HCT116 (cell line): ENCODE results near the gene TAOK3. TPM values are rescaled to one million over a fixed set of nuclear protein-coding genes. Genes with fewer than 3 reads are reported as not detected.

Source experiments
- ATAC-seq: fragments of 200-7000 bp; cut with Tn5 transposase; 2 replicates; pipeline ENCODE4 v1.9.1; 2020; ENCODE audit warnings: mild to moderate bottlenecking, moderate library complexity
- BruUV-seq: library from RNA; stranded (reverse); fragments of 400-500 nt; replicated peaks from 2 replicates; lab custom pipeline; 2021; lab: Mats Ljungman, UMichigan
- CTCF ChIA-PET: fragments of 300-600 bp; sonication (Branson Sonifier 250); formaldehyde crosslinking; loops from one replicate; lab custom pipeline; 2021; ENCODE audit warnings: antibody characterized with exemption; lab: Charles Lee
- POLR2A ChIA-PET: fragments of 300-600, 350-600 bp; sonication (Branson Sonifier 250); formaldehyde crosslinking; loops from one replicate; lab custom pipeline; 2021; ENCODE audit warnings: antibody characterized with exemption; lab: Charles Lee
- RAD21 ChIA-PET, 2 experiments: fragments of 300-600 bp; sonication (Branson Sonifier 250); formaldehyde crosslinking; loops; one replicate each; lab custom pipeline; 2023; ENCODE audit warnings: low total read pairs in 2 of 2; ENCODE audit not compliant: uncharacterized antibody in 2 of 2, unreplicated experiment in 2 of 2, low non-redundant PET in 1 of 2; lab: Charles Lee
- DNase-seq: peaks from one replicate; pipeline ENCODE4 v3.0.0-alpha.2; 2010; ENCODE audit warnings: low read depth, low spot score
- H2AFZ ChIP-seq: fragments of 200-600 bp; shearing (Covaris generic), sonication (generic); 2 replicates; pipeline ENCODE4 v1.6.1; 2017; ENCODE audit warnings: low read depth, mixed run types, mixed read lengths, antibody characterized with exemption, low read length; ENCODE audit not compliant: poor library complexity, severe bottlenecking
- H3K27ac ChIP-seq: 2 replicates; pipeline ENCODE4 v1.5.1; 2012; ENCODE audit warnings: low read depth, low read length
- H3K27me3 ChIP-seq: fragments of 200-600 bp; sonication (generic); 2 replicates; pipeline ENCODE4 v1.6.1; 2016; ENCODE audit warnings: mixed run types, low read length, mixed read lengths; ENCODE audit not compliant: insufficient read depth
- H3K36me3 ChIP-seq, 2 experiments: fragments of 200-500 bp in 1 of 2; fragments of 200-600 bp in 1 of 2; sonication (Bioruptor generic) in 1 of 2; sonication (generic) in 1 of 2; 2 replicates each; pipeline versions ENCODE4 v1.5.1 to v1.6.1; 2014 to 2016; ENCODE audit warnings: low read length in 2 of 2, inconsistent platforms in 1 of 2, mixed read lengths in 1 of 2, mixed run types in 1 of 2; ENCODE audit not compliant: insufficient read depth in 2 of 2, control insufficient read depth in 1 of 2
- H3K4me1 ChIP-seq, 2 experiments: fragments of 200-600 bp in 1 of 2; sonication (generic) in 1 of 2; 2 replicates each; pipeline versions ENCODE4 v1.5.1 to v1.6.1; 2012 to 2017; ENCODE audit warnings: low read length in 2 of 2, inconsistent platforms in 1 of 2, mild to moderate bottlenecking in 1 of 2, mixed read lengths in 1 of 2, mixed run types in 1 of 2, moderate library complexity in 1 of 2; ENCODE audit not compliant: insufficient read depth in 2 of 2, control insufficient read depth in 1 of 2
- H3K4me2 ChIP-seq: fragments of 200-600 bp; sonication (generic); 2 replicates; pipeline ENCODE4 v1.6.1; 2017; ENCODE audit warnings: mixed run types, low read length, mixed read lengths
- H3K4me3 ChIP-seq, 2 experiments: fragments of 200-600 bp in 1 of 2; sonication (generic) in 1 of 2; replicated peaks in 1 of 2; 2 replicates each; pipeline ENCODE4 v1.5.1; 2011 to 2016; ENCODE audit warnings: low read length in 2 of 2, control low read depth in 1 of 2, low read depth in 1 of 2, mild to moderate bottlenecking in 1 of 2, mixed read lengths in 1 of 2, mixed run types in 1 of 2
- H3K79me2 ChIP-seq: fragments of 200-600 bp; sonication (generic); 2 replicates; pipeline ENCODE4 v1.6.1; 2017; ENCODE audit warnings: mild to moderate bottlenecking, mixed run types, low read length, moderate library complexity, mixed read lengths; ENCODE audit not compliant: insufficient read depth
- H3K9ac ChIP-seq: fragments of 200-600 bp; sonication (generic); 2 replicates; pipeline ENCODE4 v1.6.1; 2016; ENCODE audit warnings: low read length, mixed read lengths
- H3K9me2 ChIP-seq: fragments of 200-600 bp; sonication (generic), shearing (Covaris generic); 2 replicates; pipeline ENCODE4 v1.6.1; 2017; ENCODE audit warnings: mixed run types, mild to moderate bottlenecking, moderate library complexity; ENCODE audit not compliant: insufficient read depth
- H3K9me3 ChIP-seq, 2 experiments: fragments of 200-500 bp in 1 of 2; fragments of 200-600 bp in 1 of 2; sonication (Bioruptor generic) in 1 of 2; sonication (generic) in 1 of 2; 2 replicates each; pipeline ENCODE4 v1.6.1; 2014 to 2017; ENCODE audit warnings: low read length in 2 of 2, mixed read lengths in 2 of 2, inconsistent platforms in 1 of 2, low read depth in 1 of 2, mild to moderate bottlenecking in 1 of 2, mixed run types in 1 of 2, moderate library complexity in 1 of 2; ENCODE audit not compliant: control insufficient read depth in 1 of 2, insufficient read depth in 1 of 2
- H4K20me1 ChIP-seq: fragments of 200-600 bp; sonication (generic), shearing (Covaris generic); 2 replicates; pipeline ENCODE4 v1.6.1; 2017; ENCODE audit warnings: mixed run types, mild to moderate bottlenecking, moderate library complexity; ENCODE audit not compliant: insufficient read depth
- ELF1 ChIP-seq: IDR thresholded peaks from 2 replicates; pipeline ENCODE4 v1.6.1; 2012; ENCODE audit warnings: low read depth, borderline replicate concordance
- SP1 ChIP-seq: IDR thresholded peaks from 2 replicates; pipeline ENCODE4 v1.6.1; 2012; ENCODE audit warnings: low read depth
- YY1 ChIP-seq: IDR thresholded peaks from 2 replicates; pipeline ENCODE4 v1.6.1; 2011; ENCODE audit warnings: low read length, low read depth, moderate library complexity, mild to moderate bottlenecking; ENCODE audit not compliant: insufficient replicate concordance; ENCODE audit errors: extremely low read depth
- intact Hi-C: fragments of 100-400 bp; cut with micrococcal nuclease; formaldehyde crosslinking; loops from 2 replicates; pipeline ENCODE4 v1.10.0; 2022
- total RNA-seq: library from RNA; stranded (reverse); gene quantifications from one replicate; pipeline ENCODE4 v1.2.1, GENCODE V29; 2021; ENCODE audit not compliant: unreplicated experiment
- TF ChIP-seq, protein P1 (sequence below): IDR thresholded peaks from 2 replicates; pipeline ENCODE4 v1.6.1; 2012
- TF ChIP-seq, protein P2 (sequence below), 3 experiments: fragments of 200-600 bp in 1 of 3; sonication (generic) in 1 of 3; IDR thresholded peaks in 2 of 3; conservative IDR thresholded peaks in 1 of 3; 2 replicates each; pipeline ENCODE4 v1.5.1; 2012 to 2017; ENCODE audit warnings: low read depth in 2 of 3, low read length in 2 of 3, antibody characterized with exemption in 1 of 3, borderline replicate concordance in 1 of 3, control low read depth in 1 of 3, mild to moderate bottlenecking in 1 of 3, mixed read lengths in 1 of 3, mixed run types in 1 of 3, moderate library complexity in 1 of 3; ENCODE audit not compliant: insufficient read depth in 1 of 3
- TF ChIP-seq, protein P3 (sequence below): IDR thresholded peaks from 2 replicates; pipeline ENCODE4 v1.6.1; 2012

The TAOK3 gene
- total RNA-seq, 1 experiment from 2014 or later = 10.5 TPM

- Histone ChIP-seq H3K9ac (no peak overlapping the region), H3K27ac (no peak overlapping the region), H3K4me3 (no peak overlapping the region), H3K79me2 (no peaks in the 10 kb centered on the region), H4K20me1 (no peaks in the 10 kb centered on the region), H3K9me2 (no peaks in the 10 kb centered on the region), H3K9me3 (no peaks in the 10 kb centered on the region), H2AFZ (no peak overlapping the region), H3K36me3 (no peaks in the 10 kb centered on the region), H3K4me1 (peaks cover 22 to 30% of the 10 kb centered on the region in 2 experiments), H3K27me3 (no peaks in the 10 kb centered on the region), H3K4me2 (no peak overlapping the region)
- DNase-seq (no peak), ATAC-seq (no peak)
- no TSS peak for BruUV-seq
- CTCF ChIA-PET = interaction anchor here (0.9 to 3.1 kb wide), 7 partner anchors 8 to 238 kb away, joined by 3 to 31 read pairs (median 4); partner anchors contain the start of gene SUDS3
- TF ChIP-seq, protein P1, sequence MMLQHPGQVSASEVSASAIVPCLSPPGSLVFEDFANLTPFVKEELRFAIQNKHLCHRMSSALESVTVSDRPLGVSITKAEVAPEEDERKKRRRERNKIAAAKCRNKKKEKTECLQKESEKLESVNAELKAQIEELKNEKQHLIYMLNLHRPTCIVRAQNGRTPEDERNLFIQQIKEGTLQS = no peak
- TF ChIP-seq YY1 (no peak), ELF1 (no peak), SP1 (no peak)
- TF ChIP-seq, protein P2, sequence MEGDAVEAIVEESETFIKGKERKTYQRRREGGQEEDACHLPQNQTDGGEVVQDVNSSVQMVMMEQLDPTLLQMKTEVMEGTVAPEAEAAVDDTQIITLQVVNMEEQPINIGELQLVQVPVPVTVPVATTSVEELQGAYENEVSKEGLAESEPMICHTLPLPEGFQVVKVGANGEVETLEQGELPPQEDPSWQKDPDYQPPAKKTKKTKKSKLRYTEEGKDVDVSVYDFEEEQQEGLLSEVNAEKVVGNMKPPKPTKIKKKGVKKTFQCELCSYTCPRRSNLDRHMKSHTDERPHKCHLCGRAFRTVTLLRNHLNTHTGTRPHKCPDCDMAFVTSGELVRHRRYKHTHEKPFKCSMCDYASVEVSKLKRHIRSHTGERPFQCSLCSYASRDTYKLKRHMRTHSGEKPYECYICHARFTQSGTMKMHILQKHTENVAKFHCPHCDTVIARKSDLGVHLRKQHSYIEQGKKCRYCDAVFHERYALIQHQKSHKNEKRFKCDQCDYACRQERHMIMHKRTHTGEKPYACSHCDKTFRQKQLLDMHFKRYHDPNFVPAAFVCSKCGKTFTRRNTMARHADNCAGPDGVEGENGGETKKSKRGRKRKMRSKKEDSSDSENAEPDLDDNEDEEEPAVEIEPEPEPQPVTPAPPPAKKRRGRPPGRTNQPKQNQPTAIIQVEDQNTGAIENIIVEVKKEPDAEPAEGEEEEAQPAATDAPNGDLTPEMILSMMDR (IDR thresholded peaks at IDR 0.05 in 2 of 3, conservative IDR thresholded peaks at IDR 0.05 in 1 of 3; ENCODE audit: borderline replicate concordance in 1 of 3, insufficient read depth in 1 of 3, low read depth in 2 of 3, low read length in 2 of 3) = no peak
- TF ChIP-seq, protein P3, sequence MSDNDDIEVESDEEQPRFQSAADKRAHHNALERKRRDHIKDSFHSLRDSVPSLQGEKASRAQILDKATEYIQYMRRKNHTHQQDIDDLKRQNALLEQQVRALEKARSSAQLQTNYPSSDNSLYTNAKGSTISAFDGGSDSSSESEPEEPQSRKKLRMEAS = no peak
- POLR2A ChIA-PET = interaction anchor here (1.5 to 1.7 kb wide), 2 partner anchors 14 to 17 kb away, joined by 4 read pairs; partner anchors contain the start of genes SUDS3 and TAOK3
- intact Hi-C loops = loop anchor here (2.0 kb wide), 1 partner anchor 204 kb away; no protein-coding TSS in a partner anchor
- RAD21 ChIA-PET = no interaction called here
Observed at GRCh38 chr12:118358612-118359540, 13.8 kb downstream of the TAOK3 start.
